A673 (cell line): ENCODE data around the gene ANGPT4. TPM values are rescaled to one million over a fixed set of nuclear protein-coding genes. Genes with fewer than 3 reads are reported as not detected.

Experiments
- BruUV-seq: library from RNA; stranded (reverse); fragments of 400-500 nt; replicated peaks from 2 replicates; lab custom pipeline; 2021; lab: Mats Ljungman, UMichigan
- CTCF ChIA-PET: fragments of 300-600 bp; sonication (Branson Sonifier 250); formaldehyde crosslinking; loops from one replicate; lab custom pipeline; 2022; ENCODE audit warnings: antibody characterized with exemption; lab: Charles Lee
- POLR2A ChIA-PET: fragments of 300-600 bp; sonication (Branson Sonifier 250); formaldehyde crosslinking; loops from one replicate; lab custom pipeline; 2022; ENCODE audit warnings: antibody characterized with exemption; ENCODE audit not compliant: low non-redundant PET; lab: Charles Lee
- DNase-seq: peaks from one replicate; pipeline ENCODE4 v3.0.0-alpha.2; 2015; ENCODE audit warnings: low spot score
- H3K27ac ChIP-seq: fragments of 200-600 bp; sonication (generic); 2 replicates; pipeline ENCODE4 v1.5.1; 2016; ENCODE audit warnings: mixed run types, low read depth, mild to moderate bottlenecking, mixed read lengths, antibody characterized with exemption, low read length; ENCODE audit not compliant: poor library complexity, severe bottlenecking
- H3K27me3 ChIP-seq: fragments of 200-600 bp; sonication (generic); replicated peaks from 2 replicates; pipeline ENCODE4 v1.6.1; 2017; ENCODE audit warnings: mixed run types, low read depth, mild to moderate bottlenecking, mixed read lengths, antibody characterized with exemption, low read length; ENCODE audit not compliant: insufficient read depth, poor library complexity
- H3K36me3 ChIP-seq: fragments of 200-600 bp; sonication (generic); 2 replicates; pipeline ENCODE4 v1.6.1; 2016; ENCODE audit warnings: mixed run types, mild to moderate bottlenecking, mixed read lengths, antibody characterized with exemption, low read length; ENCODE audit not compliant: insufficient read depth, poor library complexity, severe bottlenecking
- H3K4me1 ChIP-seq: fragments of 200-600 bp; sonication (generic); 2 replicates; pipeline ENCODE4 v1.6.1; 2017; ENCODE audit warnings: mixed run types, mild to moderate bottlenecking, mixed read lengths, antibody characterized with exemption, low read length; ENCODE audit not compliant: insufficient read depth, poor library complexity, severe bottlenecking
- H3K4me3 ChIP-seq: fragments of 200-600 bp; sonication (generic); 2 replicates; pipeline ENCODE4 v1.5.1; 2016; ENCODE audit warnings: low read depth, mixed run types, mild to moderate bottlenecking, mixed read lengths, low read length; ENCODE audit not compliant: poor library complexity, severe bottlenecking
- H3K9me3 ChIP-seq: fragments of 200-600 bp; sonication (generic); 2 replicates; pipeline ENCODE4 v1.6.1; 2016; ENCODE audit warnings: mixed run types, low read depth, mild to moderate bottlenecking, mixed read lengths, antibody characterized with exemption, low read length; ENCODE audit not compliant: poor library complexity, severe bottlenecking
- CTCF ChIP-seq: fragments of 300-800, 200-600 bp; sonication (generic); conservative IDR thresholded peaks from 2 replicates; pipeline ENCODE4 v1.5.1; 2017; ENCODE audit warnings: low read depth, mild to moderate bottlenecking, antibody characterized with exemption, low read length, moderate library complexity, mixed read lengths
- EZH2 ChIP-seq: fragments of 200-600 bp; sonication (generic); IDR thresholded peaks from 2 replicates; pipeline ENCODE4 v1.6.1; 2017; ENCODE audit warnings: borderline replicate concordance, low read depth, mild to moderate bottlenecking, mixed read lengths, antibody characterized with exemption, low read length; ENCODE audit not compliant: poor library complexity, severe bottlenecking
- intact Hi-C: fragments of 100-400 bp; cut with micrococcal nuclease; formaldehyde crosslinking; loops from one replicate; pipeline ENCODE4 v1.10.0; 2022; ENCODE audit not compliant: unreplicated experiment
- total RNA-seq: library from RNA; stranded (reverse); gene quantifications from 2 replicates; pipeline ENCODE4 v1.2.3, GENCODE V29; 2021

ANGPT4 gene
- total RNA-seq, 1 experiment from 2014 or later = not detected

- no TSS peak for BruUV-seq
- POLR2A ChIA-PET = no interaction called here
- CTCF ChIA-PET = interaction anchor here (0.6 to 1.0 kb wide), 2 partner anchors 15 to 1798 kb away, joined by 4 to 7 read pairs; no protein-coding TSS in a partner anchor
- Histone ChIP-seq H3K36me3 (no peaks in the 10 kb centered on the region), H3K9me3 (no peaks in the 10 kb centered on the region), H3K4me1 (peaks cover 15% of the 10 kb centered on the region), H3K27ac (peak overlapping the region; percentile 96), H3K4me3 (peak overlapping the region; percentile 75), H3K27me3 (no peaks in the 10 kb centered on the region)
- TF ChIP-seq EZH2 = no peak
- TF ChIP-seq CTCF = no peak
- intact Hi-C loops = no loop called here
- DNase-seq = no peak
Measured at GRCh38 chr20:833121-833449, 83.0 kb downstream of the ANGPT4 start.

- ChIA-PET CTCF (no interaction called here), POLR2A (no interaction called here)
- no peaks in the 10 kb centered on the region for H3K27me3 ChIP-seq
- intact Hi-C loops = no loop called here
- BruUV-seq = no TSS peak
- H3K36me3 ChIP-seq = no peaks in the 10 kb centered on the region
- DNase-seq = no peak
- peaks cover 15% of the 10 kb centered on the region for H3K4me1 ChIP-seq
- TF ChIP-seq CTCF (no peak), EZH2 (no peak)
- H3K9me3 ChIP-seq = no peaks in the 10 kb centered on the region
- H3K4me3 ChIP-seq = no peak overlapping the region
- no peak overlapping the region for H3K27ac ChIP-seq
Measured at GRCh38 chr20:831956-832355, 84.2 kb downstream of the ANGPT4 start.

GRCh38 chr20:831251-831650 is 84.9 kb downstream of the ANGPT4 start:
- H3K9me3 ChIP-seq = no peaks in the 10 kb centered on the region
- no peak overlapping the region for H3K27ac ChIP-seq
- no TSS peak for BruUV-seq
- ChIA-PET POLR2A (no interaction called here), CTCF (interaction anchor here (0.6 kb wide), 1 partner anchor 185 kb away, joined by 12 read pairs; no protein-coding TSS in a partner anchor)
- intact Hi-C loops = no loop called here
- TF ChIP-seq CTCF = no peak
- no peak for TF ChIP-seq EZH2
- no peaks in the 10 kb centered on the region for H3K27me3 ChIP-seq
- H3K4me1 ChIP-seq = peaks cover 15% of the 10 kb centered on the region
- no peaks in the 10 kb centered on the region for H3K36me3 ChIP-seq
- DNase-seq = no peak
- H3K4me3 ChIP-seq = no peak overlapping the region
